Uterus (tissue), 4 donors: ENCODE results near the gene RBMS3. TPM values are rescaled to one million over a fixed set of nuclear protein-coding genes. Genes with fewer than 3 reads are reported as not detected.

Source experiments
- DNase-seq, 2 donors: peaks; one replicate each; pipeline ENCODE4 v3.0.0-alpha.2; 2019 to 2020
- H3K27ac ChIP-seq, 2 donors: fragments of 200-600 bp; sonication (generic); 1 replicate in 1 of 2; 2 replicates in 1 of 2; pipeline ENCODE4 v1.5.1; 2016 to 2018
- H3K27me3 ChIP-seq, 2 donors: fragments of 200-600 bp; sonication (generic); one replicate each; pipeline ENCODE4 v1.5.1; 2018 to 2019; ENCODE audit warnings: control low read depth in 1 of 2
- H3K36me3 ChIP-seq, 2 donors: fragments of 200-600 bp; sonication (generic); one replicate each; pipeline ENCODE4 v1.5.1; 2019; ENCODE audit warnings: control low read depth in 1 of 2
- H3K4me1 ChIP-seq, 2 donors: fragments of 200-600 bp; sonication (generic); one replicate each; pipeline ENCODE4 v1.5.1; 2018 to 2019; ENCODE audit warnings: control low read depth in 1 of 2
- H3K4me3 ChIP-seq, 2 donors: fragments of 200-600 bp; sonication (generic); 1 replicate in 1 of 2; 2 replicates in 1 of 2; pipeline ENCODE4 v1.5.1; 2018 to 2019; ENCODE audit warnings: mild to moderate bottlenecking in 1 of 2
- H3K9me3 ChIP-seq, 2 donors: fragments of 200-600 bp; sonication (generic); one replicate each; pipeline ENCODE4 v1.5.1; 2019; ENCODE audit warnings: control low read depth in 1 of 2
- CTCF ChIP-seq, 4 experiments: fragments of 200-600 bp in 2 of 4; fragments of 450-650 bp in 2 of 4; sonication (generic) in 2 of 4; IDR thresholded peaks; one replicate each; pipeline ENCODE4 v1.5.1; 2016 to 2019; ENCODE audit warnings: antibody characterized with exemption in 4 of 4, mild to moderate bottlenecking in 2 of 4, moderate library complexity in 1 of 4
- POLR2A ChIP-seq, 2 donors: fragments of 450-650 bp; IDR thresholded peaks; one replicate each; pipeline ENCODE4 v1.6.1; 2016; ENCODE audit warnings: antibody characterized with exemption in 2 of 2, mild to moderate bottlenecking in 1 of 2, moderate library complexity in 1 of 2
- intact Hi-C: fragments of 100-400 bp; cut with DNase I; formaldehyde crosslinking; loops from one replicate; pipeline ENCODE4 v1.15.1; 2023; ENCODE audit warnings: low total_unique reads
- total RNA-seq, 4 donors: library from RNA; depleted of rRNA in 3 of 4; stranded (reverse); fragments of >200 nt in 3 of 4; gene quantifications; one replicate each; pipeline versions ENCODE4 v1.1.0 to v1.2.4, GENCODE V29; 2014 to 2023
- donor health status: DM: yes; HTN: yes; CAD: no.

Gene RBMS3
- total RNA-seq, 4 donors from 2014 or later: 45.9 to 113 (median 75.4) TPM

DNA sequence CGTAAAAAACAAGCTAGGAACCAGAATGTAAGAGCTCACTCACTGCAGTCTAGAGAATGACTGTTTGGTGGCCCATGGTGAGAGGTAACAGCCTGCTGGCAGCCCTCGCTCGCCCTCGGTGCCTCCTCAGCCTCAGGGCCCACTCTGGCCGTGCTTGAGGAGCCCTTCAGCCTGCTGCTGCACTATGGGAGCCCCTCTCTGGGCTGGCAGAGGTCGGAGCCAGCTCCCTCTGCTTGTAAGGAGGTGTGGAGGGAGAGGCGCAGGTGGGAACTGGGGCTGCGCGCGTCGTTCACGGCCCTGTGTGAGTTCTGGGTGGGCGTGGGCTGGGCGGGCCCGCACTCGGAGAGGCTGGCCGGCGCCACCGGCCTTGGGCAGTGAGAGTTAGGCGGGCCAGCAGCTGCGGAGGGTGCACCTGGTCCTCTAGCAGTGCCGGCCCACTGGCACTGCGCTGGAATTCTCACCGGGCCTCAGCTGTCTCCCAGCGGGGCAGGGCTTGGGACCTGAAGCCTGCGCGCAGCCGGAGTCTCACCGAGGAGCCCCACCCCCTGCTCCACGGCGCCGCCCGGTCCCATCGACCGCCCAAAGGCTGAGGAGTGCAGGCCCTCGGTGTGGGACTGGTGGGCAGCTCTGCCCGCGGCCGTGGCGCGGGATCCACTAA lies 420.6 kb downstream of the RBMS3 start:
- TF ChIP-seq POLR2A (IDR thresholded peaks at IDR 0.05) (no peak), CTCF (IDR thresholded peaks at IDR 0.05) (no peak)
- DNase-seq: no peak
- H3K27me3 ChIP-seq: no peaks in the 10 kb centered on the region
- H3K4me1 ChIP-seq: peaks cover 0 to under 1% of the 10 kb centered on the region in 2 donors
- H3K9me3 ChIP-seq: no peaks in the 10 kb centered on the region
- no peak overlapping the region for H3K4me3 ChIP-seq
- H3K27ac ChIP-seq: no peak overlapping the region
- H3K36me3 ChIP-seq: no peaks in the 10 kb centered on the region
- intact Hi-C loops: no loop called here

DNA sequence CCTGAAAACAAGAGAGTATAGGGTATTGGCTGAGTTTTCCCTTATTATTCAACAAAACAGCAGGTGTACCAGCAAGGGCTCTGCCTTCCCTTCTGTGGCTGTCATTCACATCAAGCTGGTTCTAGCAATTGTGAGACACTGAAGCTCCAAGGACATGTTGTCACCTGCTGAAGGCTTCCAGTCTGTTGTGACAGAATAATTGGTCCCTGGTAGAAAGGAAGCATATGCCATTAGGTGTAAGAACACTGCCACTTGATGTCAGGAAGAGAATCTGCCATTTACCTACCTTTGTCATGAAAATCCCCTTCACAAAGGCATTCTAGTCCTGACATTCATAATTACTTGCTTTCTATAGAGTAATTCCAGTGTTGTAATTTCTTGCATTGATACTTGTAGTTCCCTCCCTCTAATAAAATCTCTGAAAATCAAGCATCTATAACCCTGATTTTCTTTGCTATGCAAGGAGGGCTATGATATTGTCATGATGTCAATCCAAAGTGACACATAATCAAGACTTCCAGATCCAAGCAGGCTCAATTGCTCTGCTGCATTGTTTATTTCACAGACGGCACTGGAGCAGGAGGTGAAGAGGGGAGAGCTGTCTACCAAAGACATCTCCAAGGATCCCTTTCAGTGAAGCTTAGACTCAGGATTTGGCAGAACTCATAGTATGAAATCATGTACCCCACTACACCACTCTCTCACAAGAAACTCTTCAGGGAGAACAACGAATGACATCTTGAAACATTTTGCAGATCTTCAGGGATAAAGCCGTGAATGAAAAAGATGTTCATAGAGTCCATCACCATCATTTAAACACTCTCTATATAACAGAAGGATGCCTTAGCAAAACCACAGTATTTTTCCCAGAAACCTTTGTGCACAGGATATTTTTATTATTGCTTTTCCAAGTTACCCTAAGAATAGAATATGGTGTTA lies 425.3 kb downstream of the RBMS3 start:
- intact Hi-C loops: no loop called here
- H3K4me1 ChIP-seq: no peaks in the 10 kb centered on the region
- no peak overlapping the region for H3K27ac ChIP-seq
- H3K36me3 ChIP-seq: no peaks in the 10 kb centered on the region
- H3K27me3 ChIP-seq: no peaks in the 10 kb centered on the region
- DNase-seq: no peak
- no peaks in the 10 kb centered on the region for H3K9me3 ChIP-seq
- no peak overlapping the region for H3K4me3 ChIP-seq
- TF ChIP-seq POLR2A (IDR thresholded peaks at IDR 0.05) (no peak), CTCF (IDR thresholded peaks at IDR 0.05) (no peak)

- no peak for DNase-seq
- H3K9me3 ChIP-seq: no peaks in the 10 kb centered on the region
- no peaks in the 10 kb centered on the region for H3K27me3 ChIP-seq
- intact Hi-C loops: no loop called here
- peak overlapping the region; percentile 10 for H3K27ac ChIP-seq
- no peaks in the 10 kb centered on the region for H3K36me3 ChIP-seq
- no peak overlapping the region for H3K4me3 ChIP-seq
- no peaks in the 10 kb centered on the region for H3K4me1 ChIP-seq
- TF ChIP-seq CTCF (IDR thresholded peaks at IDR 0.05) (no peak), POLR2A (IDR thresholded peaks at IDR 0.05) (no peak)
Observed at GRCh38 chr3:29708884-29709283, 428.0 kb downstream of the RBMS3 start.

GRCh38 chr3:29711255-29711771 lies 430.4 kb downstream of the RBMS3 start:
- Histone ChIP-seq H3K36me3 (no peaks in the 10 kb centered on the region), H3K4me3 (no peak overlapping the region), H3K27ac (peak overlapping the region; percentile 32 to 42), H3K9me3 (no peaks in the 10 kb centered on the region), H3K4me1 (no peaks in the 10 kb centered on the region), H3K27me3 (no peaks in the 10 kb centered on the region)
- no peak for TF ChIP-seq POLR2A (IDR thresholded peaks at IDR 0.05)
- TF ChIP-seq CTCF (IDR thresholded peaks at IDR 0.05): no peak
- intact Hi-C loops: no loop called here
- DNase-seq: peak; percentile 38 to 39

- Histone ChIP-seq H3K36me3 (no peaks in the 10 kb centered on the region), H3K9me3 (no peaks in the 10 kb centered on the region), H3K27me3 (no peaks in the 10 kb centered on the region), H3K4me3 (no peak overlapping the region), H3K4me1 (no peaks in the 10 kb centered on the region), H3K27ac (no peak overlapping the region)
- DNase-seq: no peak
- intact Hi-C loops: no loop called here
- TF ChIP-seq CTCF (IDR thresholded peaks at IDR 0.05) (no peak), POLR2A (IDR thresholded peaks at IDR 0.05) (no peak)
Observed at GRCh38 chr3:29716213-29716612, 435.3 kb downstream of the RBMS3 start.
